Measurements from ENCODE around the gene EIPR1. TPM values are rescaled to one million over a fixed set of nuclear protein-coding genes. Genes with fewer than 3 reads are reported as not detected.

The EIPR1 gene
- total RNA-seq = 10 to 100 TPM; 26.1 to 45.7 TPM

- peak; percentile 88 for ATAC-seq (replicated peaks)
- Mint-ChIP-seq H3K27me3 (no peaks in the 10 kb centered on the region), H3K4me3 (peak within 1 kb of the TSS; percentile 98), H3K9me3 (no peaks in the 10 kb centered on the region), H3K27ac (peak within 1 kb of the TSS; percentile 98), H3K4me1 (peaks cover 21% of the 10 kb centered on the region), H3K36me3 (ENCODE audit: low read depth) (peaks cover 23% of the 10 kb centered on the region)
These were observed at the start of gene EIPR1 for GRCh38 chr2:3377612-3378432. Gene EIPR1, minus strand, starts transcription at chr2:3377818. Its CDS starts 129 bp downstream, at chr2:3377689.

- ATAC-seq (replicated peaks) = no peak
- no peak overlapping the region for H3K4me3 Mint-ChIP-seq
These were observed 49.7 kb upstream of the EIPR1 start for GRCh38 chr2:3427272-3427671.

GRCh38 chr2:3426615-3427014 lies 49.0 kb upstream of the EIPR1 start:
- H3K27ac Mint-ChIP-seq = no peak overlapping the region
- no peaks in the 10 kb centered on the region for H3K9me3 Mint-ChIP-seq
- H3K4me3 Mint-ChIP-seq = no peak overlapping the region
- H3K36me3 Mint-ChIP-seq (ENCODE audit: low read depth) = peaks cover 99% of the 10 kb centered on the region
- H3K4me1 Mint-ChIP-seq = peaks cover 5% of the 10 kb centered on the region
- H3K27me3 Mint-ChIP-seq = no peaks in the 10 kb centered on the region
- ATAC-seq (replicated peaks) = no peak

More at GRCh38 chr2:3427272-3427671, 49.7 kb upstream of the EIPR1 start:
- H3K27ac Mint-ChIP-seq = no peak overlapping the region
- H3K4me1 Mint-ChIP-seq = peaks cover 5% of the 10 kb centered on the region
- H3K9me3 Mint-ChIP-seq = no peaks in the 10 kb centered on the region
- H3K27me3 Mint-ChIP-seq = no peaks in the 10 kb centered on the region
- peaks cover 99% of the 10 kb centered on the region for H3K36me3 Mint-ChIP-seq (ENCODE audit: low read depth)

GRCh38 chr2:3424171-3424795 lies 46.7 kb upstream of the EIPR1 start:
- Mint-ChIP-seq H3K4me3 (no peak overlapping the region), H3K27me3 (no peaks in the 10 kb centered on the region), H3K9me3 (no peaks in the 10 kb centered on the region), H3K36me3 (ENCODE audit: low read depth) (peaks cover 79% of the 10 kb centered on the region), H3K4me1 (peaks cover 5% of the 10 kb centered on the region), H3K27ac (peak overlapping the region; percentile 28)
- no peak for ATAC-seq (replicated peaks)

- Mint-ChIP-seq H3K27ac (peak overlapping the region; percentile 28), H3K4me3 (no peak overlapping the region), H3K9me3 (no peaks in the 10 kb centered on the region), H3K36me3 (ENCODE audit: low read depth) (peaks cover 79% of the 10 kb centered on the region), H3K27me3 (no peaks in the 10 kb centered on the region), H3K4me1 (peaks cover 5% of the 10 kb centered on the region)
- ATAC-seq (replicated peaks) = peak; percentile 72
These were observed 46.0 kb upstream of the EIPR1 start for GRCh38 chr2:3423492-3424170.

- Mint-ChIP-seq H3K9me3 (no peaks in the 10 kb centered on the region), H3K4me1 (peaks cover 5% of the 10 kb centered on the region), H3K36me3 (ENCODE audit: low read depth) (peaks cover 73% of the 10 kb centered on the region), H3K27ac (no peak overlapping the region), H3K4me3 (no peak overlapping the region), H3K27me3 (no peaks in the 10 kb centered on the region)
- no peak for ATAC-seq (replicated peaks)
These were observed 44.7 kb upstream of the EIPR1 start for GRCh38 chr2:3422161-3422779.

GRCh38 chr2:3421580-3421979 lies 44.0 kb upstream of the EIPR1 start:
- no peak overlapping the region for H3K4me3 Mint-ChIP-seq
- no peak for ATAC-seq (replicated peaks)
- no peaks in the 10 kb centered on the region for H3K9me3 Mint-ChIP-seq
- H3K4me1 Mint-ChIP-seq = peaks cover 5% of the 10 kb centered on the region
- H3K27me3 Mint-ChIP-seq = no peaks in the 10 kb centered on the region
- H3K36me3 Mint-ChIP-seq (ENCODE audit: low read depth) = peaks cover 66% of the 10 kb centered on the region
- H3K27ac Mint-ChIP-seq = no peak overlapping the region

- no peak for ATAC-seq (replicated peaks)
- Mint-ChIP-seq H3K36me3 (ENCODE audit: low read depth) (peaks cover 62% of the 10 kb centered on the region), H3K27ac (peak overlapping the region; percentile 15), H3K27me3 (no peaks in the 10 kb centered on the region), H3K4me3 (no peak overlapping the region), H3K4me1 (peaks cover 5% of the 10 kb centered on the region), H3K9me3 (no peaks in the 10 kb centered on the region)
These were observed 43.3 kb upstream of the EIPR1 start for GRCh38 chr2:3420769-3421397.

- no peak for ATAC-seq (replicated peaks)
- no peaks in the 10 kb centered on the region for H3K9me3 Mint-ChIP-seq
- peaks cover 62% of the 10 kb centered on the region for H3K36me3 Mint-ChIP-seq (ENCODE audit: low read depth)
- no peaks in the 10 kb centered on the region for H3K27me3 Mint-ChIP-seq
- H3K4me1 Mint-ChIP-seq = peaks cover 5% of the 10 kb centered on the region
- no peak overlapping the region for H3K4me3 Mint-ChIP-seq
- H3K27ac Mint-ChIP-seq = peak overlapping the region; percentile 15
These were observed 42.6 kb upstream of the EIPR1 start for GRCh38 chr2:3420076-3420768.

- no peaks in the 10 kb centered on the region for H3K9me3 Mint-ChIP-seq
- peaks cover 3% of the 10 kb centered on the region for H3K4me1 Mint-ChIP-seq
- H3K36me3 Mint-ChIP-seq (ENCODE audit: low read depth) = peaks cover 53% of the 10 kb centered on the region
- no peaks in the 10 kb centered on the region for H3K27me3 Mint-ChIP-seq
- no peak for ATAC-seq (replicated peaks)
- H3K4me3 Mint-ChIP-seq = no peak overlapping the region
- H3K27ac Mint-ChIP-seq = peak overlapping the region; percentile 48
These were observed 41.3 kb upstream of the EIPR1 start for GRCh38 chr2:3418766-3419404.

GRCh38 chr2:3414133-3414860 lies 36.7 kb upstream of the EIPR1 start:
- no peaks in the 10 kb centered on the region for H3K27me3 Mint-ChIP-seq
- no peaks in the 10 kb centered on the region for H3K4me1 Mint-ChIP-seq
- peaks cover 36% of the 10 kb centered on the region for H3K36me3 Mint-ChIP-seq (ENCODE audit: low read depth)
- ATAC-seq (replicated peaks) = no peak
- no peak overlapping the region for H3K4me3 Mint-ChIP-seq
- H3K9me3 Mint-ChIP-seq = no peaks in the 10 kb centered on the region
- no peak overlapping the region for H3K27ac Mint-ChIP-seq

GRCh38 chr2:3413697-3414096 lies 36.1 kb upstream of the EIPR1 start:
- no peak for ATAC-seq (replicated peaks)
- Mint-ChIP-seq H3K27me3 (no peaks in the 10 kb centered on the region), H3K36me3 (ENCODE audit: low read depth) (peaks cover 34% of the 10 kb centered on the region), H3K4me3 (no peak overlapping the region), H3K27ac (no peak overlapping the region), H3K9me3 (no peaks in the 10 kb centered on the region), H3K4me1 (no peaks in the 10 kb centered on the region)

- Mint-ChIP-seq H3K4me3 (no peak overlapping the region), H3K36me3 (ENCODE audit: low read depth) (peaks cover 44% of the 10 kb centered on the region), H3K27me3 (no peaks in the 10 kb centered on the region), H3K27ac (peak overlapping the region; percentile 2), H3K9me3 (no peaks in the 10 kb centered on the region), H3K4me1 (no peaks in the 10 kb centered on the region)
- ATAC-seq (replicated peaks) = no peak
These were observed 33.5 kb upstream of the EIPR1 start for GRCh38 chr2:3411103-3411502.
